Endothelial cell of umbilical vein (primary cell): Measurements from ENCODE around the gene PGGHG. TPM values are rescaled to one million over a fixed set of nuclear protein-coding genes. Genes with fewer than 3 reads are reported as not detected.

Source experiments
- BruUV-seq: library from RNA; stranded (reverse); fragments of 400-500 nt; replicated peaks from 2 replicates; lab custom pipeline; 2021; lab: Mats Ljungman, UMichigan
- CTCF ChIA-PET: fragments of 300-600, 350-600 bp; sonication (Branson Sonifier 250); formaldehyde crosslinking; loops from one replicate; lab custom pipeline; 2021; ENCODE audit warnings: antibody characterized with exemption, inconsistent platforms; lab: Charles Lee
- POLR2A ChIA-PET: fragments of 300-600, 350-600 bp; sonication (Branson Sonifier 250); formaldehyde crosslinking; loops from one replicate; lab custom pipeline; 2021; ENCODE audit warnings: antibody characterized with exemption, inconsistent platforms; lab: Charles Lee
- DNase-seq: peaks from one replicate; pipeline ENCODE4 v3.0.0-alpha.2; 2011; ENCODE audit warnings: low read depth, low spot score
- FAIRE-seq: peaks from 2 replicates; lab custom pipeline; 2011; peaks lifted over from hg19 to GRCh38; lab: Jason Lieb, UNC
- H2AFZ ChIP-seq: 2 replicates; pipeline ENCODE4 v1.6.0; 2012; ENCODE audit warnings: low read depth, low read length, control low read depth, inconsistent platforms
- H3K27ac ChIP-seq: 2 replicates; pipeline ENCODE4 v1.5.1; 2011; ENCODE audit warnings: low read depth, mild to moderate bottlenecking, control low read depth, low read length, moderate library complexity; ENCODE audit not compliant: insufficient read depth
- H3K27me3 ChIP-seq, 2 experiments: 2 replicates each; pipeline versions ENCODE4 v1.6.0 to v1.6.1; 2011; ENCODE audit warnings: low read length in 2 of 2, mixed read lengths in 1 of 2; ENCODE audit not compliant: control insufficient read depth in 2 of 2, insufficient read depth in 2 of 2
- H3K36me3 ChIP-seq, 2 experiments: 2 replicates in 1 of 2; 3 replicates in 1 of 2; pipeline ENCODE4 v1.5.1; 2011; ENCODE audit warnings: low read length in 2 of 2, mild to moderate bottlenecking in 1 of 2, moderate library complexity in 1 of 2; ENCODE audit not compliant: control insufficient read depth in 2 of 2, insufficient read depth in 2 of 2; ENCODE audit errors: extremely low read depth in 1 of 2
- H3K4me1 ChIP-seq: 3 replicates; pipeline ENCODE4 v1.5.1; 2011; ENCODE audit warnings: mild to moderate bottlenecking, low read length; ENCODE audit not compliant: control insufficient read depth, insufficient read depth; ENCODE audit errors: extremely low read depth
- H3K4me2 ChIP-seq: 2 replicates; pipeline ENCODE4 v1.6.1; 2011; ENCODE audit warnings: low read length, control low read depth, mixed read lengths; ENCODE audit not compliant: insufficient read depth
- H3K4me3 ChIP-seq, 3 experiments: fragments of 200-600 bp in 1 of 3; sonication (generic), shearing (Covaris generic) in 1 of 3; replicated peaks in 1 of 3; 2 replicates each; pipeline ENCODE4 v1.5.1; 2011 to 2016; ENCODE audit warnings: control low read depth in 3 of 3, low read length in 3 of 3, mild to moderate bottlenecking in 2 of 3, inconsistent platforms in 1 of 3, low read depth in 1 of 3, moderate library complexity in 1 of 3; ENCODE audit not compliant: insufficient read depth in 1 of 3
- H3K79me2 ChIP-seq: 2 replicates; pipeline ENCODE4 v1.6.0; 2012; ENCODE audit warnings: low read length, inconsistent platforms; ENCODE audit not compliant: control insufficient read depth, insufficient read depth
- H3K9ac ChIP-seq: replicated peaks from 2 replicates; pipeline ENCODE3; 2011; ENCODE audit warnings: low read length, control low read depth; ENCODE audit not compliant: insufficient read depth; ENCODE audit errors: extremely low read depth
- H3K9me1 ChIP-seq: replicated peaks from 3 replicates; pipeline ENCODE4 v1.6.0; 2011; ENCODE audit warnings: mild to moderate bottlenecking, low read length; ENCODE audit not compliant: control insufficient read depth, insufficient read depth; ENCODE audit errors: extremely low read depth
- H3K9me3 ChIP-seq: replicated peaks from 2 replicates; pipeline ENCODE4 v1.5.1; 2012; ENCODE audit warnings: low read length, inconsistent platforms; ENCODE audit not compliant: control insufficient read depth, insufficient read depth
- H4K20me1 ChIP-seq: replicated peaks from 2 replicates; pipeline ENCODE3; 2011; ENCODE audit warnings: mild to moderate bottlenecking, low read length; ENCODE audit not compliant: control insufficient read depth, insufficient read depth; ENCODE audit errors: extremely low read depth
- EZH2 ChIP-seq: IDR thresholded peaks from 2 replicates; pipeline ENCODE4 v1.6.1; 2012; ENCODE audit warnings: borderline replicate concordance, low read depth, mild to moderate bottlenecking, moderate library complexity, low read length, inconsistent platforms; ENCODE audit not compliant: severe bottlenecking
- FOS ChIP-seq: IDR thresholded peaks from 2 replicates; pipeline ENCODE4 v1.6.1; 2011; ENCODE audit warnings: mild to moderate bottlenecking, low read length, moderate library complexity, borderline replicate concordance; ENCODE audit not compliant: insufficient read depth
- GATA2 ChIP-seq: IDR thresholded peaks from 2 replicates; pipeline ENCODE4 v1.7.0; 2011; ENCODE audit warnings: low read depth, mild to moderate bottlenecking, moderate library complexity, mixed read lengths, low read length; ENCODE audit not compliant: insufficient read length, insufficient read depth
- JUN ChIP-seq: IDR thresholded peaks from 2 replicates; pipeline ENCODE4 v1.6.1; 2011; ENCODE audit warnings: borderline replicate concordance, low read depth; ENCODE audit not compliant: insufficient read length, insufficient read depth
- MYC ChIP-seq: IDR thresholded peaks from one replicate; pipeline ENCODE4 v1.6.1; 2011; ENCODE audit warnings: mild to moderate bottlenecking, low read depth, low read length
- POLR2A ChIP-seq: IDR thresholded peaks from 2 replicates; pipeline ENCODE4 v1.6.1; 2012; ENCODE audit warnings: low read depth, mild to moderate bottlenecking, control low read depth, low read length
- POLR2AphosphoS5 ChIP-seq: IDR thresholded peaks from 2 replicates; pipeline ENCODE4 v1.6.1; 2012; ENCODE audit warnings: low read depth, mild to moderate bottlenecking, control low read depth, low read length, moderate library complexity; ENCODE audit not compliant: insufficient read depth
- dilution Hi-C: fragments of 300-500 bp; cut with MboI; formaldehyde crosslinking; loops from one replicate; pipeline ENCODE4 v1.15.0; 2019; ENCODE audit warnings: low sequenced_read_pairs; ENCODE audit not compliant: extremely low pct_ligation_motif_present
- intact Hi-C: fragments of 100-400 bp; cut with micrococcal nuclease; formaldehyde crosslinking; loops from one replicate; pipeline ENCODE4 v1.10.0; 2022
- polyA plus RNA-seq, 4 experiments: library from polyadenylated mRNA; depleted of rRNA in 3 of 4; stranded (reverse) in 3 of 4; unstranded in 1 of 4; fragments of >200 nt; gene quantifications; 2 replicates each; pipeline versions ENCODE4 v1.2.1 to v1.2.3, GENCODE V29; 2011 to 2012; ENCODE audit warnings: missing spikeins in 1 of 4
- total RNA-seq: library from RNA; stranded (reverse); gene quantifications from 2 replicates; pipeline ENCODE4 v1.2.3, GENCODE V29; 2021
- TF ChIP-seq, protein P1 (sequence below): IDR thresholded peaks from 2 replicates; pipeline ENCODE4 v1.6.1; 2011; ENCODE audit not compliant: insufficient read depth, insufficient read length
- TF ChIP-seq, protein P2 (sequence below), 2 donors: IDR thresholded peaks; 1 replicate in 1 of 2; 2 replicates in 1 of 2; pipeline ENCODE4 v1.5.1; 2011; ENCODE audit warnings: low read length in 2 of 2, mild to moderate bottlenecking in 2 of 2, moderate library complexity in 2 of 2, control low read depth in 1 of 2, inconsistent platforms in 1 of 2, low read depth in 1 of 2; ENCODE audit not compliant: insufficient read depth in 1 of 2; ENCODE audit errors: extremely low read depth in 1 of 2

The PGGHG gene
- total and polyA plus RNA-seq, 2 donors (not counting 3 experiments of a cell fraction or from before 2014, with no cell fraction given), result 31.6 to 42.4 TPM

DNA sequence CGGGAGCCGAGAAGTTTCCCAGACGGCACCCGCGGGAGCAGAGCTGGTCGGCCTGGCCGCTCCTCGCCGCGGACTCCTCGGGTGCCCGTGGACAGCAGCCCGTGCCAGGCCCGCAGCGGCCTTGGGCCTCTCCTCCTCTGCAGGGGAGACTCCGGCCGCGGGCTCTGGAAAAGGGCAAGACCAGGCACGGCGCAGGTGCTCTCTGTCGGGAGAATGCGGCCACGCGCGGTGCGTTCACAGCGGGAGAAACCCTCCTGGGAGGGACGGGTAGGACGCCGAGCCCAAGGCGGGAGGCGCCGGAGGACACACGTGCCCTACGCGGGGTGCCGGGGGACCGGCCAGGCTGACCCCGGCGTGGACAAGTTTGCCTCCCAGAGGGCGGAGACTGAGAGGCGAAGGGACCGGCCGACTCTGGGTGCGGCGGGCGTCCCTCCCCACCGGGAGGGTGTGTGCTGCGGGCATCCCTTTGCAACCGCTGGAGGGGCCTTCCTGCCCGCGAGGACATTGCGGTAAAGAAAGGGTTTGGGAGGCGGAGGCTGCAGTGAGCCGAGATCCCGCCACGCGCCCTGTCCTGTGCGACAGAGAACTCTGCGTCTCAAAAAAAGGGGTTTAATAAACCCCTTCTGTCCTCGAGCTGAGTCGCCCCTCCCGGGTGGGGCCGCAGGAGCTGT, 27.2 kb downstream of the PGGHG start:
- Histone ChIP-seq H2AFZ (no peak overlapping the region), H3K36me3 (no peaks in the 10 kb centered on the region), H4K20me1 (no peaks in the 10 kb centered on the region), H3K9me1 (no peaks in the 10 kb centered on the region), H3K79me2 (peaks cover 12% of the 10 kb centered on the region), H3K27ac (no peak overlapping the region), H3K9me3 (no peaks in the 10 kb centered on the region), H3K4me3 (no peak overlapping the region), H3K4me1 (peaks cover 7% of the 10 kb centered on the region), H3K9ac (no peak overlapping the region), H3K4me2 (no peak overlapping the region), H3K27me3 (peaks cover 19 to 28% of the 10 kb centered on the region in 2 experiments)
- dilution Hi-C loops (no loop called here), intact Hi-C loops (no loop called here)
- BruUV-seq, result no TSS peak
- DNase-seq, result no peak
- ChIA-PET CTCF (interaction anchor here (1.2 to 2.2 kb wide), 4 partner anchors 8 to 81 kb away, joined by 4 to 11 read pairs (median 6); partner anchors contain the start of gene IFITM2), POLR2A (no interaction called here)
- no peak for FAIRE-seq
- TF ChIP-seq GATA2 (no peak), EZH2 (peak; percentile 100)

DNA sequence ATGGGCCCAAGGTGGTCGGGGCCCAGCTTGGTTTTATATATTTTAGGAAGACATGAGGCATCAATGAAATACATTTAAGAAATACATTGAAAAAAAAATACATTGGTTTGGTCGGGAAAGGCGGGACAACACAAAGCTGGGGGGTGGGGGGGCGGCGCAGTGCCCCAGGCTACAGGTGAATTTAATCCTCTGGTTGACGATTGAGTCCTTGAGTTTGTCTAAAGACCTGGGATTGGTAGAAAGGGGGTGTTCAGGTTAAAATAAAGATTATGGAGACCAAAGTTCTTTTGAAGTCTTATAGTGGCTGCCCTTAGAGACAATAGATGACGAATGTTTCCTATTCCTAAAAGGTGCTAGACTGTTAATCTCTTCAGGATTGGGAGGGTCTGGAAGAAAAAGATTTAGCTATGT, 28.0 kb downstream of the PGGHG start:
- TF ChIP-seq, protein P1, sequence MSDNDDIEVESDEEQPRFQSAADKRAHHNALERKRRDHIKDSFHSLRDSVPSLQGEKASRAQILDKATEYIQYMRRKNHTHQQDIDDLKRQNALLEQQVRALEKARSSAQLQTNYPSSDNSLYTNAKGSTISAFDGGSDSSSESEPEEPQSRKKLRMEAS, result no peak
- TF ChIP-seq POLR2AphosphoS5 (no peak), POLR2A (no peak), FOS (no peak), JUN (no peak), MYC (no peak), EZH2 (no peak), GATA2 (no peak)
- TF ChIP-seq, protein P2, sequence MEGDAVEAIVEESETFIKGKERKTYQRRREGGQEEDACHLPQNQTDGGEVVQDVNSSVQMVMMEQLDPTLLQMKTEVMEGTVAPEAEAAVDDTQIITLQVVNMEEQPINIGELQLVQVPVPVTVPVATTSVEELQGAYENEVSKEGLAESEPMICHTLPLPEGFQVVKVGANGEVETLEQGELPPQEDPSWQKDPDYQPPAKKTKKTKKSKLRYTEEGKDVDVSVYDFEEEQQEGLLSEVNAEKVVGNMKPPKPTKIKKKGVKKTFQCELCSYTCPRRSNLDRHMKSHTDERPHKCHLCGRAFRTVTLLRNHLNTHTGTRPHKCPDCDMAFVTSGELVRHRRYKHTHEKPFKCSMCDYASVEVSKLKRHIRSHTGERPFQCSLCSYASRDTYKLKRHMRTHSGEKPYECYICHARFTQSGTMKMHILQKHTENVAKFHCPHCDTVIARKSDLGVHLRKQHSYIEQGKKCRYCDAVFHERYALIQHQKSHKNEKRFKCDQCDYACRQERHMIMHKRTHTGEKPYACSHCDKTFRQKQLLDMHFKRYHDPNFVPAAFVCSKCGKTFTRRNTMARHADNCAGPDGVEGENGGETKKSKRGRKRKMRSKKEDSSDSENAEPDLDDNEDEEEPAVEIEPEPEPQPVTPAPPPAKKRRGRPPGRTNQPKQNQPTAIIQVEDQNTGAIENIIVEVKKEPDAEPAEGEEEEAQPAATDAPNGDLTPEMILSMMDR (IDR thresholded peaks at IDR 0.05; ENCODE audit: extremely low read depth in 1 of 2, insufficient read depth in 1 of 2, low read depth in 1 of 2, low read length in 2 of 2), result no peak
- FAIRE-seq (no peak), DNase-seq (no peak)
- POLR2A ChIA-PET, result interaction anchor here (1.2 kb wide), 1 partner anchor 39 kb away, joined by 4 read pairs; no protein-coding TSS in a partner anchor
- BruUV-seq, result no TSS peak
- Histone ChIP-seq H3K27me3 (peaks cover 19 to 28% of the 10 kb centered on the region in 2 experiments), H3K4me1 (peaks cover 7% of the 10 kb centered on the region), H3K79me2 (peaks cover 12% of the 10 kb centered on the region), H3K9me1 (no peaks in the 10 kb centered on the region), H3K4me2 (no peak overlapping the region), H3K36me3 (no peaks in the 10 kb centered on the region), H3K9me3 (no peaks in the 10 kb centered on the region), H4K20me1 (no peaks in the 10 kb centered on the region), H2AFZ (no peak overlapping the region), H3K27ac (no peak overlapping the region), H3K4me3 (no peak overlapping the region), H3K9ac (no peak overlapping the region)
- dilution Hi-C loops, result no loop called here
- intact Hi-C loops, result no loop called here
- CTCF ChIA-PET, result interaction anchor here (0.8 to 2.2 kb wide), 7 partner anchors 9 to 202 kb away, joined by 3 to 11 read pairs (median 4); partner anchors contain the start of gene IFITM2
